GM23338 (cell line): ENCODE measurements around the gene IFNG-AS1. TPM values are rescaled to one million over a fixed set of nuclear protein-coding genes. Genes with fewer than 3 reads are reported as not detected.

Source experiments
- ATAC-seq: fragments of 200-7000 bp; cut with Tn5 transposase; 3 replicates; pipeline ENCODE4 v1.9.1; 2020
- DNase-seq: peaks from one replicate; pipeline ENCODE4 v3.0.0-alpha.2; 2015; ENCODE audit warnings: low spot score
- H2AFZ ChIP-seq: fragments of 200-600 bp; sonication (generic); 2 replicates; pipeline ENCODE4 v1.8.0; 2016; ENCODE audit warnings: antibody characterized with exemption, mild to moderate bottlenecking, moderate library complexity
- H3F3A ChIP-seq: fragments of 200-600 bp; sonication (generic); replicated peaks from 2 replicates; pipeline ENCODE4 v1.8.0; 2017; ENCODE audit warnings: antibody characterized with exemption, mixed run types, low read depth
- H3K27ac ChIP-seq: fragments of 200-600 bp; sonication (generic); 2 replicates; pipeline ENCODE4 v1.6.1; 2016; ENCODE audit warnings: low read depth
- H3K27me3 ChIP-seq: fragments of 200-600 bp; sonication (generic); 2 replicates; pipeline ENCODE4 v1.8.0; 2016; ENCODE audit warnings: mild to moderate bottlenecking, mixed run types, moderate library complexity; ENCODE audit not compliant: insufficient read depth
- H3K36me3 ChIP-seq: fragments of 200-600 bp; sonication (generic); 2 replicates; pipeline ENCODE4 v1.8.0; 2016; ENCODE audit warnings: mild to moderate bottlenecking; ENCODE audit not compliant: insufficient read depth
- H3K4me1 ChIP-seq: fragments of 200-600 bp; sonication (generic); 2 replicates; pipeline ENCODE4 v1.8.0; 2016; ENCODE audit warnings: mild to moderate bottlenecking, moderate library complexity; ENCODE audit not compliant: insufficient read depth
- H3K4me2 ChIP-seq: fragments of 200-600 bp; sonication (generic); 2 replicates; pipeline ENCODE4 v1.7.1; 2017; ENCODE audit warnings: mixed run types
- H3K4me3 ChIP-seq: fragments of 200-600 bp; sonication (generic); 2 replicates; pipeline ENCODE4 v1.6.1; 2016; ENCODE audit warnings: mixed run types
- H3K79me2 ChIP-seq: fragments of 200-600 bp; sonication (generic); replicated peaks from 2 replicates; pipeline ENCODE4 v1.8.0; 2017; ENCODE audit warnings: mild to moderate bottlenecking; ENCODE audit not compliant: insufficient read depth
- H3K9me2 ChIP-seq: fragments of 200-600 bp; sonication (generic); 2 replicates; pipeline ENCODE4 v1.8.0; 2017; ENCODE audit not compliant: insufficient read depth
- H4K20me1 ChIP-seq: fragments of 200-600 bp; sonication (generic); replicated peaks from 2 replicates; pipeline ENCODE4 v1.8.0; 2017; ENCODE audit warnings: mild to moderate bottlenecking; ENCODE audit not compliant: insufficient read depth
- H3K27ac Mint-ChIP-seq: 2 replicates; pipeline ENCODE4 v1.8.0; 2020; ENCODE audit warnings: inconsistent platforms, mild to moderate bottlenecking, moderate library complexity, mixed read lengths
- H3K27me3 Mint-ChIP-seq: 3 replicates; pipeline ENCODE4 v1.8.0; 2022; ENCODE audit warnings: low read depth, mild to moderate bottlenecking, moderate library complexity, mixed read lengths, inconsistent platforms; ENCODE audit not compliant: insufficient read depth, poor library complexity
- H3K36me3 Mint-ChIP-seq: 3 replicates; pipeline ENCODE4 v1.8.0; 2021; ENCODE audit warnings: low read depth, mild to moderate bottlenecking, inconsistent platforms, moderate library complexity, mixed read lengths
- H3K4me1 Mint-ChIP-seq: 3 replicates; pipeline ENCODE4 v1.8.0; 2020; ENCODE audit warnings: mild to moderate bottlenecking, inconsistent platforms, mixed read lengths
- H3K4me3 Mint-ChIP-seq: 3 replicates; pipeline ENCODE4 v1.8.0; 2021; ENCODE audit warnings: moderate library complexity, mild to moderate bottlenecking, inconsistent platforms, mixed read lengths
- H3K9me3 Mint-ChIP-seq: 3 replicates; pipeline ENCODE4 v1.8.0; 2020; ENCODE audit warnings: moderate library complexity, mild to moderate bottlenecking, inconsistent platforms, mixed read lengths
- CREB1 ChIP-seq: fragments of 250-450 bp; sonication (Bioruptor Pico); IDR thresholded peaks from 2 replicates; pipeline ENCODE4 v1.5.0; 2020; ENCODE audit warnings: low read depth, mild to moderate bottlenecking, moderate library complexity
- EZH2 ChIP-seq: fragments of 200-600 bp; sonication (generic); IDR thresholded peaks from one replicate; pipeline ENCODE4 v1.8.0; 2017; ENCODE audit warnings: antibody characterized with exemption, mild to moderate bottlenecking, low read depth; ENCODE audit not compliant: unreplicated experiment
- EZH2phosphoT487 ChIP-seq: fragments of 200-600 bp; sonication (generic); IDR thresholded peaks from one replicate; pipeline ENCODE4 v1.8.1; 2018; ENCODE audit warnings: antibody characterized with exemption; ENCODE audit not compliant: unreplicated experiment
- JUNB ChIP-seq: IDR thresholded peaks from one replicate; pipeline ENCODE4 v1.6.1; 2016; ENCODE audit warnings: antibody characterized with exemption; ENCODE audit not compliant: unreplicated experiment
- POLR2AphosphoS5 ChIP-seq: IDR thresholded peaks from 2 replicates; pipeline ENCODE4 v1.6.1; 2016; ENCODE audit warnings: antibody characterized with exemption, low read depth
- STAT1 ChIP-seq: IDR thresholded peaks from one replicate; pipeline ENCODE4 v1.6.1; 2016; ENCODE audit warnings: antibody characterized with exemption; ENCODE audit not compliant: unreplicated experiment
- ZNF114 ChIP-seq: fragments of 250-450 bp; sonication (Bioruptor Pico); IDR thresholded peaks from 2 replicates; pipeline ENCODE4 v1.5.0; 2020; ENCODE audit warnings: mild to moderate bottlenecking, moderate library complexity
- ZNF331 ChIP-seq: fragments of 250-450 bp; sonication (Bioruptor Pico); IDR thresholded peaks from 2 replicates; pipeline ENCODE4 v1.5.0; 2020; ENCODE audit warnings: low read depth, mild to moderate bottlenecking, moderate library complexity
- polyA plus RNA-seq: library from polyadenylated mRNA; unstranded; fragments of >200 nt; fragmentation: Nextera tagmentation; extraction: Ambion mirVana; gene quantifications from 2 replicates; pipeline ENCODE4 v1.2.1, GENCODE V29; 2016
- total RNA-seq: library from RNA; depleted of rRNA; stranded (reverse); fragments of >200 nt; shearing (Covaris generic); gene quantifications from 2 replicates; pipeline ENCODE4 v1.2.3, GENCODE V29; 2014
- TF ChIP-seq, protein P1 (sequence below): IDR thresholded peaks from 2 replicates; pipeline ENCODE4 v1.6.1; 2016; ENCODE audit warnings: antibody characterized with exemption
- TF ChIP-seq, protein P2 (sequence below): IDR thresholded peaks from one replicate; pipeline ENCODE4 v1.6.1; 2018; ENCODE audit warnings: antibody characterized with exemption; ENCODE audit not compliant: unreplicated experiment
- TF ChIP-seq, protein P3 (sequence below), 2 experiments: fragments of 200-600 bp in 1 of 2; sonication (generic) in 1 of 2; conservative IDR thresholded peaks; 2 replicates each; pipeline versions ENCODE4 v1.5.1 to v1.6.1; 2016 to 2017; ENCODE audit warnings: antibody characterized with exemption in 2 of 2, low read depth in 2 of 2, mild to moderate bottlenecking in 2 of 2, moderate library complexity in 1 of 2
- TF ChIP-seq, protein P4 (sequence below): fragments of 250-450 bp; sonication (Bioruptor Pico); IDR thresholded peaks from 2 replicates; pipeline ENCODE4 v1.5.0; 2020; ENCODE audit warnings: mild to moderate bottlenecking, moderate library complexity

Gene IFNG-AS1
- total and polyA plus RNA-seq, 2 experiments from 2014 or later, result not detected

DNA sequence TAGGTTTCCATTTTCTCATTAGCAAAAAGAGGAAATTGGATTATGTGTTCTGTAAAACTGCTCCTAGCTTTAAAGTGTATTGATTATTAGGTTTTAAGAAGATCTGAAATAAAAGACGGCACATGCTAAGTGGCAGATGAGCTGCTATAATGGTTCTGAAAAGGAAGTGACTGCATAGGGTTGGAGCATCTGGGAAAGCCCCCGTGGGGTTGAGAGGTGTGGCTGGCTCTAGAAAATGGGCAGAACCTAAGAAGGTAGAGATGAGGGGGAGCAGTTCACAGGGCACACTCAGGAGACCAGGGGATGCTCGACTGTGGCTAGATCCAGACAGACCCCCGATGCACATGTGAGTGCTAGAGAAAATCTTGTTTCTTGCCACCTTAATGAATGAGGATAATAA is 1.9 kb downstream of the IFNG-AS1 start (continued):
- TF ChIP-seq EZH2phosphoT487 (no peak), STAT1 (no peak), ZNF114 (CRISPR knock-in tag) (no peak)
- TF ChIP-seq, protein P1, sequence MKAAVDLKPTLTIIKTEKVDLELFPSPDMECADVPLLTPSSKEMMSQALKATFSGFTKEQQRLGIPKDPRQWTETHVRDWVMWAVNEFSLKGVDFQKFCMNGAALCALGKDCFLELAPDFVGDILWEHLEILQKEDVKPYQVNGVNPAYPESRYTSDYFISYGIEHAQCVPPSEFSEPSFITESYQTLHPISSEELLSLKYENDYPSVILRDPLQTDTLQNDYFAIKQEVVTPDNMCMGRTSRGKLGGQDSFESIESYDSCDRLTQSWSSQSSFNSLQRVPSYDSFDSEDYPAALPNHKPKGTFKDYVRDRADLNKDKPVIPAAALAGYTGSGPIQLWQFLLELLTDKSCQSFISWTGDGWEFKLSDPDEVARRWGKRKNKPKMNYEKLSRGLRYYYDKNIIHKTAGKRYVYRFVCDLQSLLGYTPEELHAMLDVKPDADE, result no peak

DNA sequence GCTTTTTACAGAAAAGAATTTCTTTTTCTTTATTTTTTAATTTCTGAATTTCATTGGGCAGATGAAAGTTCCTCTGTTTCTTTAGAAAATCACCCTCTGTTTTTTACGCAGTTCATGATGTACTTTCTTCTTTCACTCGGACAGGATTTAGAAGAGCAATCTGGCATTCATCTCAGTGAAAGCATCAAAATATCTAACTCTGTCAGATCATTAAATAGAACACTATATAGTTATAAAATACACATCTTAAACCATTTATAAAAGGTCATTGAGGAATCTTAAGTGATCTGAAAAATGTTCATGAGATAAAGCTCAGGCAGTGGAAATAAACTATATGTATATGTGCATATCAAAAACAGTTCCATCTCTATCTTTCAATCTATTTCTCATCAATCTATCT is 3.9 kb downstream of the IFNG-AS1 start:
- no peaks in the 10 kb centered on the region for H3K36me3 ChIP-seq
- DNase-seq, result no peak
- no peaks in the 10 kb centered on the region for H3F3A ChIP-seq
- no peaks in the 10 kb centered on the region for H3K9me2 ChIP-seq
- H3K4me1 Mint-ChIP-seq, result peaks cover 8% of the 10 kb centered on the region
- no peaks in the 10 kb centered on the region for H4K20me1 ChIP-seq
- no peak overlapping the region for H3K4me3 ChIP-seq
- H3K27me3 ChIP-seq, result no peaks in the 10 kb centered on the region
- H3K27me3 Mint-ChIP-seq, result no peaks in the 10 kb centered on the region
- no peaks in the 10 kb centered on the region for H3K79me2 ChIP-seq
- H3K27ac ChIP-seq, result no peak overlapping the region
- ATAC-seq, result no peak
- no peak overlapping the region for H3K27ac Mint-ChIP-seq
- H3K4me3 Mint-ChIP-seq, result no peak overlapping the region
- H2AFZ ChIP-seq, result no peak overlapping the region
- H3K4me2 ChIP-seq, result no peak overlapping the region
- no peaks in the 10 kb centered on the region for H3K36me3 Mint-ChIP-seq
- H3K4me1 ChIP-seq, result no peaks in the 10 kb centered on the region
- H3K9me3 Mint-ChIP-seq, result no peaks in the 10 kb centered on the region
- TF ChIP-seq ZNF331 (CRISPR knock-in tag) (no peak), STAT1 (no peak), EZH2phosphoT487 (no peak), JUNB (no peak), CREB1 (no peak), ZNF114 (CRISPR knock-in tag) (no peak), EZH2 (no peak), POLR2AphosphoS5 (no peak)
- TF ChIP-seq, protein P1, result no peak
- TF ChIP-seq, protein P2, sequence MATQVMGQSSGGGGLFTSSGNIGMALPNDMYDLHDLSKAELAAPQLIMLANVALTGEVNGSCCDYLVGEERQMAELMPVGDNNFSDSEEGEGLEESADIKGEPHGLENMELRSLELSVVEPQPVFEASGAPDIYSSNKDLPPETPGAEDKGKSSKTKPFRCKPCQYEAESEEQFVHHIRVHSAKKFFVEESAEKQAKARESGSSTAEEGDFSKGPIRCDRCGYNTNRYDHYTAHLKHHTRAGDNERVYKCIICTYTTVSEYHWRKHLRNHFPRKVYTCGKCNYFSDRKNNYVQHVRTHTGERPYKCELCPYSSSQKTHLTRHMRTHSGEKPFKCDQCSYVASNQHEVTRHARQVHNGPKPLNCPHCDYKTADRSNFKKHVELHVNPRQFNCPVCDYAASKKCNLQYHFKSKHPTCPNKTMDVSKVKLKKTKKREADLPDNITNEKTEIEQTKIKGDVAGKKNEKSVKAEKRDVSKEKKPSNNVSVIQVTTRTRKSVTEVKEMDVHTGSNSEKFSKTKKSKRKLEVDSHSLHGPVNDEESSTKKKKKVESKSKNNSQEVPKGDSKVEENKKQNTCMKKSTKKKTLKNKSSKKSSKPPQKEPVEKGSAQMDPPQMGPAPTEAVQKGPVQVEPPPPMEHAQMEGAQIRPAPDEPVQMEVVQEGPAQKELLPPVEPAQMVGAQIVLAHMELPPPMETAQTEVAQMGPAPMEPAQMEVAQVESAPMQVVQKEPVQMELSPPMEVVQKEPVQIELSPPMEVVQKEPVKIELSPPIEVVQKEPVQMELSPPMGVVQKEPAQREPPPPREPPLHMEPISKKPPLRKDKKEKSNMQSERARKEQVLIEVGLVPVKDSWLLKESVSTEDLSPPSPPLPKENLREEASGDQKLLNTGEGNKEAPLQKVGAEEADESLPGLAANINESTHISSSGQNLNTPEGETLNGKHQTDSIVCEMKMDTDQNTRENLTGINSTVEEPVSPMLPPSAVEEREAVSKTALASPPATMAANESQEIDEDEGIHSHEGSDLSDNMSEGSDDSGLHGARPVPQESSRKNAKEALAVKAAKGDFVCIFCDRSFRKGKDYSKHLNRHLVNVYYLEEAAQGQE, result no peak
- TF ChIP-seq, protein P3, sequence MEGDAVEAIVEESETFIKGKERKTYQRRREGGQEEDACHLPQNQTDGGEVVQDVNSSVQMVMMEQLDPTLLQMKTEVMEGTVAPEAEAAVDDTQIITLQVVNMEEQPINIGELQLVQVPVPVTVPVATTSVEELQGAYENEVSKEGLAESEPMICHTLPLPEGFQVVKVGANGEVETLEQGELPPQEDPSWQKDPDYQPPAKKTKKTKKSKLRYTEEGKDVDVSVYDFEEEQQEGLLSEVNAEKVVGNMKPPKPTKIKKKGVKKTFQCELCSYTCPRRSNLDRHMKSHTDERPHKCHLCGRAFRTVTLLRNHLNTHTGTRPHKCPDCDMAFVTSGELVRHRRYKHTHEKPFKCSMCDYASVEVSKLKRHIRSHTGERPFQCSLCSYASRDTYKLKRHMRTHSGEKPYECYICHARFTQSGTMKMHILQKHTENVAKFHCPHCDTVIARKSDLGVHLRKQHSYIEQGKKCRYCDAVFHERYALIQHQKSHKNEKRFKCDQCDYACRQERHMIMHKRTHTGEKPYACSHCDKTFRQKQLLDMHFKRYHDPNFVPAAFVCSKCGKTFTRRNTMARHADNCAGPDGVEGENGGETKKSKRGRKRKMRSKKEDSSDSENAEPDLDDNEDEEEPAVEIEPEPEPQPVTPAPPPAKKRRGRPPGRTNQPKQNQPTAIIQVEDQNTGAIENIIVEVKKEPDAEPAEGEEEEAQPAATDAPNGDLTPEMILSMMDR (conservative IDR thresholded peaks at IDR 0.05; ENCODE audit: low read depth in 2 of 2), result no peak
- TF ChIP-seq, protein P4, sequence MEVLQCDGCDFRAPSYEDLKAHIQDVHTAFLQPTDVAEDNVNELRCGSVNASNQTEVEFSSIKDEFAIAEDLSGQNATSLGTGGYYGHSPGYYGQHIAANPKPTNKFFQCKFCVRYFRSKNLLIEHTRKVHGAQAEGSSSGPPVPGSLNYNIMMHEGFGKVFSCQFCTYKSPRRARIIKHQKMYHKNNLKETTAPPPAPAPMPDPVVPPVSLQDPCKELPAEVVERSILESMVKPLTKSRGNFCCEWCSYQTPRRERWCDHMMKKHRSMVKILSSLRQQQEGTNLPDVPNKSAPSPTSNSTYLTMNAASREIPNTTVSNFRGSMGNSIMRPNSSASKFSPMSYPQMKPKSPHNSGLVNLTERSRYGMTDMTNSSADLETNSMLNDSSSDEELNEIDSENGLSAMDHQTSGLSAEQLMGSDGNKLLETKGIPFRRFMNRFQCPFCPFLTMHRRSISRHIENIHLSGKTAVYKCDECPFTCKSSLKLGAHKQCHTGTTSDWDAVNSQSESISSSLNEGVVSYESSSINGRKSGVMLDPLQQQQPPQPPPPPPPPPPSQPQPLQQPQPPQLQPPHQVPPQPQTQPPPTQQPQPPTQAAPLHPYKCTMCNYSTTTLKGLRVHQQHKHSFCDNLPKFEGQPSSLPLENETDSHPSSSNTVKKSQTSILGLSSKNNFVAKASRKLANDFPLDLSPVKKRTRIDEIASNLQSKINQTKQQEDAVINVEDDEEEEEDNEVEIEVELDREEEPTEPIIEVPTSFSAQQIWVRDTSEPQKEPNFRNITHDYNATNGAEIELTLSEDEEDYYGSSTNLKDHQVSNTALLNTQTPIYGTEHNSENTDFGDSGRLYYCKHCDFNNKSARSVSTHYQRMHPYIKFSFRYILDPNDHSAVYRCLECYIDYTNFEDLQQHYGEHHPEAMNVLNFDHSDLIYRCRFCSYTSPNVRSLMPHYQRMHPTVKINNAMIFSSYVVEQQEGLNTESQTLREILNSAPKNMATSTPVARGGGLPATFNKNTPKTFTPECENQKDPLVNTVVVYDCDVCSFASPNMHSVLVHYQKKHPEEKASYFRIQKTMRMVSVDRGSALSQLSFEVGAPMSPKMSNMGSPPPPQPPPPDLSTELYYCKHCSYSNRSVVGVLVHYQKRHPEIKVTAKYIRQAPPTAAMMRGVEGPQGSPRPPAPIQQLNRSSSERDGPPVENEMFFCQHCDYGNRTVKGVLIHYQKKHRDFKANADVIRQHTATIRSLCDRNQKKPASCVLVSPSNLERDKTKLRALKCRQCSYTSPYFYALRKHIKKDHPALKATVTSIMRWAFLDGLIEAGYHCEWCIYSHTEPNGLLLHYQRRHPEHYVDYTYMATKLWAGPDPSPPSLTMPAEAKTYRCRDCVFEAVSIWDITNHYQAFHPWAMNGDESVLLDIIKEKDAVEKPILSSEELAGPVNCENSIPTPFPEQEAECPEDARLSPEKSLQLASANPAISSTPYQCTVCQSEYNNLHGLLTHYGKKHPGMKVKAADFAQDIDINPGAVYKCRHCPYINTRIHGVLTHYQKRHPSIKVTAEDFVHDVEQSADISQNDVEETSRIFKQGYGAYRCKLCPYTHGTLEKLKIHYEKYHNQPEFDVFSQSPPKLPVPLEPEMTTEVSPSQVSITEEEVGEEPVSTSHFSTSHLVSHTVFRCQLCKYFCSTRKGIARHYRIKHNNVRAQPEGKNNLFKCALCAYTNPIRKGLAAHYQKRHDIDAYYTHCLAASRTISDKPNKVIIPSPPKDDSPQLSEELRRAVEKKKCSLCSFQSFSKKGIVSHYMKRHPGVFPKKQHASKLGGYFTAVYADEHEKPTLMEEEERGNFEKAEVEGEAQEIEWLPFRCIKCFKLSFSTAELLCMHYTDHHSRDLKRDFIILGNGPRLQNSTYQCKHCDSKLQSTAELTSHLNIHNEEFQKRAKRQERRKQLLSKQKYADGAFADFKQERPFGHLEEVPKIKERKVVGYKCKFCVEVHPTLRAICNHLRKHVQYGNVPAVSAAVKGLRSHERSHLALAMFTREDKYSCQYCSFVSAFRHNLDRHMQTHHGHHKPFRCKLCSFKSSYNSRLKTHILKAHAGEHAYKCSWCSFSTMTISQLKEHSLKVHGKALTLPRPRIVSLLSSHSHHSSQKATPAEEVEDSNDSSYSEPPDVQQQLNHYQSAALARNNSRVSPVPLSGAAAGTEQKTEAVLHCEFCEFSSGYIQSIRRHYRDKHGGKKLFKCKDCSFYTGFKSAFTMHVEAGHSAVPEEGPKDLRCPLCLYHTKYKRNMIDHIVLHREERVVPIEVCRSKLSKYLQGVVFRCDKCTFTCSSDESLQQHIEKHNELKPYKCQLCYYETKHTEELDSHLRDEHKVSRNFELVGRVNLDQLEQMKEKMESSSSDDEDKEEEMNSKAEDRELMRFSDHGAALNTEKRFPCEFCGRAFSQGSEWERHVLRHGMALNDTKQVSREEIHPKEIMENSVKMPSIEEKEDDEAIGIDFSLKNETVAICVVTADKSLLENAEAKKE (CRISPR knock-in tag), result no peak
